NCI-H2107 (cell line): ENCODE measurements around the gene TRIM7.
"Not testable (repeated sequence)": the region's sequence is repeated elsewhere in the genome, so short reads cannot be mapped to it uniquely, and the experiment has no call there.

Experiments
- DNase-seq: peaks from one replicate; lab custom pipeline; 2025; lab: John Stamatoyannopoulos, UW

TRIM7 gene

DNA sequence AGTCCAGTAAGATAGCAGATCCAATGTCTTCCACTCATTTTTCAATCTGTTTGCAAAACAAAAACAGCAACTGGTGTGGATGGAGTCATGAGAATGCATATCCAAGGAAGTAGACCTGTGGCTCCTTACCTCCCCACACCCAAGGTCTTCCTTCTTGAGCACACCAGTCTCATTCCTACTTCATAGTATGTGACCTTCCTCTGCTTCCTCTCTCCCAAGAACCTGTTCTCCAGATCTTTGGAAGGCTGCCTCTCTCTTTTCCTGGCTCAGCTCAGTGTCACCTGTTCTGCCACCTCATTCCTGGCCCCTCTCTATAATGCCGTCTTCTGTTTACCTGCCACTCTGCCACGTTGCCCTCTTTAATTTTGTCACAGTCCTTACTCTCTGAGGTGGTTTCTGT is 7.9 kb upstream of the TRIM7 start:
- no peak for DNase-seq

DNA sequence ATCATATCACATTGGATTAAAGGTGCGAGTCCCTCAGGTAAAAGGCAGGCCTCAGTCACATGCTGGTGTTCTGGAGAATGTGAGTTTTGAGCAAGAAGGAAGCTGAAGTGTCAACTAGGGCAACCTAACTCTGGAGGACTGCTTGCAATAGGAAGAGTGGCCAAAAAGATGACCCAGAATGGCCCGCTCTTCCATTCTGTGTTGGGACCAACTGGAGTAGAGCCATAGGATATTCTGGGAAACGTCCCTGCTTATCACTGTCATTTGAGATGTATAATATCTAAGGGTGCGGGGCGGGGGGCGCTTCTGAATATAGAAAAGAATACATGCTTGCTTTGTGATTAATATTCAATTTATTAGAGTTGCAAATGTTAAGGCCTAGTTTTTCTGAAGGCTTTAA is 7.1 kb upstream of the TRIM7 start:
- no peak for DNase-seq

DNA sequence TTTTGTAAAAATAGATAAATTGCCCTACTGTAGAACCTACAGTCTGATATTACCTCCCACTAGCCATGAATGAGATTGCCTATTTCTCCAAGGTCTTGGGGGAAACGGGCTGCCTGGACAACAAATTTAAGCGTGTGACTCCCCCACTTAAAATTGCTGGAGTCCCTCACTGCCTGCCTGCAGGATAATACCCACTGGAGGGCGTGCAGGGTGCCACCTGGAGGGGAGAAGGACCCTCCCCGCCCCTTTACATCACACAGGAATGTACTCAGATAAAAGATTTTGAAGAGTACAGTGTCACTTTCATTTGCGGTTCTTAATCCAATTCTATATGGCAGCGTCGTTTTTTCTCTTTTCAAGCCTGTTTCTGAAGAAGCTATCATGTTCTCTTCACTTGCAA is 6.2 kb upstream of the TRIM7 start:
- DNase-seq: no peak

DNA sequence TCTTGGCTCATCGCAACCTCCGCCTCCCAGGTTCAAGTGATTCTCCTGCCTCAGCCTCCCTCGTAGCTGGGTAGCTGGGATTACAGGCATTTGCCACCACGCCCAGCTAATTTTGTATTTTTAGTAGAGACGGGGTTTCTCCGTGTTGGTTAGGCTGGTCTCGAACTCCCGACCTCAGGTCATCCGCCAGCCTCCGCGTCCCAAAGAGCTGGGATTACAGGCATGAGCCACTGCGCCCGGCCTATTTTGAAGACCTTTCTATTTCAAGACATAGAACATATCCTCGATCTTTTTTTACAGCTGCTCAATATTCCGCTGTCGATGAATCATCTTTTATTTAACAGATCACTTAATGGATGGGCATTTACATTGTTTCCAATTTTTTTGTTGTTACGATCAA is 5.7 kb upstream of the TRIM7 start:
- DNase-seq: not testable (repeated sequence)

DNA sequence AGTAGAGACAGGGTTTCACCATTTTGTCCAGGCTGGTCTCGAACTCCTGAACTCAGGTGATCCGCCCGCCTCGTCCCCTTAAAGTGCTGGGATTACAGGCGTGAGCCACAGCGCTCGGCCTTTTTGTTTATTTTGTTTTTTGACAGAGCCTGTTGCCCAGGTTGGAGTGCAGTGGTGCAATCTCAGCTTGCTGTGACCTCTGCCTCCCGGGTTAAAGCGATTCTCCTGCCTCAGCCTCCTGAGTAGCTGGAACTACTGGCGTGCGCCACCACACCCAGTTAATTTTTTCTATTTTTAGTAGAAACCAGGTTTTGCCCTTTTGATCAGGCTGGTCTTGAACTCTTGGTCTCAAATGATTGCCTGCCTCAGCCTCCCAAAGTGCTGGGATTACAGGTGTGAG is 5.2 kb upstream of the TRIM7 start:
- not testable (repeated sequence) for DNase-seq

DNA sequence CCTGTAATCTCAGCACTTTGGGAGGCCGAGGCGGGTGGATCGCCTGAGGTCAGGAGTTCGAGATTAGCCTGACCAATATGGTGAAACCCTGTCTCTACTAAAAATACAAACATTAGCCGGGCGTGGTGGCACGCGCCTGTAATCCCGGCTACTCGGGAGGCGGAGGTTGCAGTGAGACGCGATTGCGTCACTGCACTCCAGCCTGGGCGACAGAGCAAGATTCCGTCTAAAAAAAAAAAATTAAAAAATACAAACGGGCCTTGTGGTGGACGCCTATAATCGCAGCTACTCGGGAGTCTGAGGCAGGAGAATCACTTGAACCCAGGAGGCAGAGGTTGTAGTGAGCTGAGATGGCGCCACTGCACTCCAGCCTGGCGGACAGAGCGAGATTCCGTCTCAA is 4.0 kb upstream of the TRIM7 start:
- DNase-seq: not testable (repeated sequence)

DNA sequence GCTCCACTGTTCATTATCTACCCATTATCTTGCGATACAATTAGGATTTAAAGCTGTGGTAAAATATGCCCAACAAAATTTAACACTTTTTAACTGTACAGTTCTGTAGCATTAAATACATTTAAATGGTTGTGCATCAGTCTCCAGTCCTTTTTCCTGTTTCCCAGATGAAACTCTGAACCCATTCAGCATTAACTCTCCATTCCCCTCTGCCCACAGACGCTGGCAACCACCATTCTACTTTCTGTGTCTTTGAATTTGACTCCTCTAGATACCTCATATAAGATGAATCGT is 2.9 kb upstream of the TRIM7 start:
- DNase-seq: no peak

DNA sequence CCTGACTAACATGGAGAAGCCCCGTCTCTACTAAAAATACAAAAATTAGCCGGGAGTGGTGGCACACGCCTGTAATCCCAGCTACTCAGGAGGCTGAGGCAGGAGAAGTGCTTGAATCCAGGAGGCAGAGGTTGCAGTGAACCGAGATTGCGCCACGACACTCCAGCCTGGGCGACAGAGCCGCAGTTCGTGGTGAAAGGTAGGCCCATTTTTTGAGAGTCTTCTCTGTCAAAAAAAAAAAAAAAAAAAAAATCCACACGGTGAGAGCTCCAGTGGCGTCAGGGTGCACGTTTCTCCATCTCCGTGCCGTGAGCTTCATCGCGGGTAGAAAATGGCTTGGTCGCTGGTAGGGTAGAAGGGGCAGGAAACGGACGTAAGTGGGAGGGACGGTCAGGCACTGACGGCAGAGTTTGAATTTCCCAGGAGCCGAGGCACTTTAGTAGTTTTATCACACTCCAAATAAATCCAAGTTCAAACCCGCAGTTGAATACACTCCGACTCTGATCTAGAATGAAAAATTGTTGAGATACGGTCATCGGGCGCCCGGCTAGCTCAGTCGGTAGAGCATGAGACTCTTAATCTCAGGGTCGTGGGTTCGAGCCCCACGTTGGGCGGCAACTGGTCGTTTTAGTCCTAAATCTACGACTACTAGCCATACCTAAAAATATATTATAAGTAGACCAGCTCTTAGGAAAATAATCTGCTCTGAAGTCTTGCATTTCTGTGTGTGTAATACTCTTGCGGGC is 2.4 kb upstream of the TRIM7 start:
- DNase-seq: no peak

DNA sequence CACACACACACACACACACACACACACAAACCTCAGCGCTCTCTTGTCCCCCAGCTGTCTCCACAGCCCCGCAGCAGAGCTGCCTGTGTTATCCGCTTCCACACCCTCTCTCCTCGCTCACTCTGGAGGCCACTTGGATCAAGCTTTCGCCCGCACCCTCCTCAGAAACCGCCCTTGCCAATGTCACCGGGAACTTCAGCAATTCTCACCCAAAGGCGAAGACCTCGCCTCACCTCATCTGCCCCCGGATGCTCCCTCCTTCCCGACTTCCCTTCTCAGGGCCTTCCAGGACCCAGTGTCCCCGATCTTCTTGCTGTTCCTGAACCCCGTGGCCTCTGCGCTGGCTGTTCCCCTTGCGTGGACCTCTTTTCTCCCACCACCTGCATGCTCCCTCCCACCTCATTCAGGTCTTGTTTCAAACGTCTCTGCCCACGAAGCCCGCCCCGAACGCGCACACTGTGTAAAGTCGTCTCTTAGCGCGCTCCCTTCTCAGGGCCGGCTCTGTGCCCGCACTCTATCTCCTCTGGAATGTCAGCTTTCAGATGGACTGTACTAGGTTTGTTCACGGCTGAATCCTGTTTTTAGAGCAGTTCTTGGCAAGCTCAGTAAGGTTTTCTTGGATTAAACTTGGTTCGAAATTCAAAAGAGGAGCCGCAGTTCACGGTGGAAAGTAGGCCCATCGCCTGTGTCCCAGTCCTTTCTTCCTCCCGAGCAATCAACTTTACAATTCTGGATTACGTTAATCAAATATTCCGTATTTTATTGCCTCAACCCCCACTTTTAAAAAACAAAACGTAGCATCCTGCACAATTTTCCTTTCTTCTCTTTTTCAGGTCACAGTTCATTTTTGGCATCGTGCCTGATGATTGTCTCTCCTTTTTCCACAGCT is 1.0 kb upstream of the TRIM7 start:
- no peak for DNase-seq

DNA sequence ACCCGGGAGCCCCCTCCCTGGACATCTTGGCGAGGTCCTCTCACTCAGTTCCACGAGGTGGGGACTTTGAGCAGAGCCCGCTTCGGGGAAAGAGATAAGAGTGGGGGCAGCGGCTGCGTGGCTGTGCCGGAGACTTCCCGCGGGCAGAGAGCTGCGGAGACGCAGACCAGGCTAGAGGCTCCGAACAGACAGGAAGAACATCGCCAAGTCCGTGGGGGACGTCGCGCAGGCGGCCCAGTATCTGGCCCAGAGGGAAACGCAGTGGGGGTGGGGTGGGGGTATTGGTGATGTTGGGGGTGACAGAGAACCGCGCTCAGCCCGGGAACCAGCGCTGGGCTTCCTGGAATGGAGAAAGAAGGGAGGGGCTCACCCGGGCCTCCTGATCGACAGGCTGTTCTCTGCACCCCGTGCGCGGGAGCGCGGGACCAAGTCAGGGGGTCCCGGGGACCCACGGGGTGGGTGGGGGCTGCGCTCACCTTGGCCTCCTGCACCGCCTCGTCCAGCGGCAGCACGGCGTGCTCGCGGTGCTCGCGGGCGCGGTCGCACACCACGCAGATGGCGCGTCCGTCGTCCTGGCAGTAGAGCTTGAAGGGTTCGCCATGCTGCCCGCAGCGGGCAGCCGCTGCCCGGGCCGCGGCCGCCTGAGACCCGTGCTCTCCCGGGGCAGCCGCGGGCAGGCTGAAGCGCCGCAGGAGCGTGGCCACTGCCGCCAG is 727 bp downstream of the TRIM7 start:
- no peak for DNase-seq

DNA sequence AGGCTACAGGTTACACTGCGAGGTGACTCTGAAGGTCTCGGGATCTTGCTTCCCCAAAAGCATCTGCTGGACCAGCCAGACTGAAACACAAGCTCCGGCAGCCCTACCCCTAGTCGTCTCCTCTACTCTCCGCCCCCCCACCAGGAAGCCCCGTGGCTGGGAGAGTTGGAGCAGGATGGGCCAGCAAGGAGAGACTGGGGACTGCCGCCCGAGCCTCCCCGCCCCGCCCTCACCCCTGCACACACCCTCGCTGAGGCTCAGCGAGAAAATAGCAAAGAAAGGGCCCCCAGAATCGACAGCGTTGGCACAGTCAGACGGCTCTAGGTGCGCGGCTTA is 1.3 kb downstream of the TRIM7 start:
- no peak for DNase-seq

DNA sequence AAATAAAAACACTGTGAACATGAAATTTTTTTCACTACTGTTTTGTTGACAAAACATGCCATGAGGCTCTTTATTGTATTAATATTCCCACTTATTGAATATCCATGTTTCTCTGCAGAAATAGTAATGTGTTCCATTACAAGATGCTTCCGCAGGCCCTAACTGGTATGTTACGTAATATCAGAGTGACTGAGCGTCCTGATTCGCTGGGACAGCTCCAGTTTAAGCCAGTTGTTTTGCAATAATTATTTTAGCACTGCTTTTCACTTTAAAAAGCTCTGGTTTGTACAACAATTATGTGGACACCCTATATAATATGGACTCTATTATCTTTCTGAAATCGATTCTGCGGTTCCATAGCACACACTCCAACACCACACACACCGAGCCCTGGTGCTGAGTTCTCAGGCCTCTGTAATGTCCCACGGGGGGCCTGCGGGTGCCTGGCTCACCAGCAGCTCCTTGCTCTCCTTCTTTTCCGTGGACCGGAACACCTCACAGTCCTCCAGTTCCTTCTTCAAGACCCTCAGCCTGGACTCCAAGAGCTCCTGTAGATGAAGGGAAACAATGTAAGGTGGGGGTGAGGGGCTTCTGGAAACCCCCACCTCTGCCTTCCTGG is 1.8 kb downstream of the TRIM7 start:
- DNase-seq: no peak

DNA sequence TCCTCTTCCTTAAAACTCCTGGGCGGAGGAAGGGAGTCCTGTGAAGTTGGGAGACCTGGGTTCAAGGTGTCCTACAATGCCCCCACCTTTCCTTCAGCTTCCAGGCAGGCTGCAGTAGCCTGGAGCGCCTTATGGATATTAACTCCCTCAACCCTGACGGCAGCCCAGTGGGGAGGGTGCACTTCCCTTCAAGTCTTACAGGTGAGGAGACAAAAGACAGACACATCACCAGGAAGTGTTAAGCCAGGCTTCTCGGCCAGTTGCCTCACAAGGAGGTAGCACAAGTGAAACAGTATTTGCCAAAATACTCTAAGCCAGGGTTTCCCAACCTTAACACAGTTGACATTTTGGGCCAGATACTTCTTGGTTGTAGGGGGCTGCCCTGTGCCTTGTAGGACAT is 4.2 kb downstream of the TRIM7 start:
- no peak for DNase-seq

DNA sequence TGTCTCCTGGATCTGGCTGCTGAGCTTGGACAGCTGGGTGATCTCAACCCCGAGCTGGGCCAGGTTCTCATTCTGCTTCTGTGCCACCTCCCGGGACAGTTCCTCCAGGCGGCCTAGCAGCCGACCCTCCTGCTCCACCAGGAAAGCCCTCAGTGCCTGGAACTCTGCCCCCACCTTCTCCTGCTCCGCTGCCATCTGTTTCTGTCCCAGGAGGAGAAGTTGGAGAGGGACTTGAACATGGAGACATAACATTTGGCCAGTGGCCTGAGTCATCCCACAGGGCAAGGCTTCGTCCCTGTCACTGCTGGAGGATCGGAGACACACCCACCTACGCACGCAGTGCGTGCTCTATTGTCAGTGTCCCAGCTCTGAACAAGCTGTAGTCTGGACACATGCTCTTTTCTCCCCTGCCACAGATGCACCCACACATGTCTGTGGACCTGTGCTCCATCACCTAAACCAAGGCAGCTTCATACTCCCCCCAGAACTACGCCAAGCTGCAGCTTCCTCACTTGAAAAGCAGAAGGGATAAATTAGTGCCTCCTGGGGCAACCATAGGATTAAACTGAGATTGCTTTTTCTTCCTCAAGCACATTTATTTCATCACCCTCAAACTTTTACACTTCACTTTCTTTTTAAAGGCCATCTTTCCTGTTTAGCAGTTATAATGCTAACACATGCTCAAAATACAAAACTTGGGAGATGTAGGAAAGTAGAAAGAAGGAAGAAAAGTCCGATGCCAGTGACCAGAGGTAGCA is 4.9 kb downstream of the TRIM7 start:
- DNase-seq: no peak

DNA sequence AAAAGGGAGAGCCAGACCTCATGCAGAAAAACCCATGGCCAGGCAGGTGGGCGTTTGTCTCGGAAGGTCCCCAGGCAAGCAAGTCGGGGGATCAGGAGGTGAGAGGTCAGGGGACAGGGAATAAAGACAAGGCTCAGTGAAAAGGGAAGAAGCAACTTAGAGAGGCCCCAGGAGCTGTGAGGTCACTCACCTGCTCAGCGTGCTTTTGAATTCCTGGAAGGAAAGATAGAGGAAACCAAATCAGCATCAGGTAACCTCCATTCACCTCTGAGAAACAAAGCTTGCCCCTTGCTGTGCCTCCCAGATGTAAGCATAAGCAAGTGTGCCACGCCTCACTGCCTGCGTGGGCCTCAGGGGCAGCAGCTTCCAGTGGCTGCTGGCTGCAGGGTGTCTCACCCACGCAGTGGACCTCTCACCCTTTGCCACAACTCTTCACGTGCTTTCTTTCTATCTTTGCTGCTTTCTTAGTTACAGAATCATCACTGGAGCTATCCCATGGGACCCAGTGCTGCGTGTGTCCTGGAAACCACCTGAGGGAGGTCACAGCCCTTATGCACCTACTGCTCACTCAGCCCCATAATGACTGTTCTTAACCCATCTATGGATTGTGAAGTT is 6.0 kb downstream of the TRIM7 start:
- DNase-seq: no peak

DNA sequence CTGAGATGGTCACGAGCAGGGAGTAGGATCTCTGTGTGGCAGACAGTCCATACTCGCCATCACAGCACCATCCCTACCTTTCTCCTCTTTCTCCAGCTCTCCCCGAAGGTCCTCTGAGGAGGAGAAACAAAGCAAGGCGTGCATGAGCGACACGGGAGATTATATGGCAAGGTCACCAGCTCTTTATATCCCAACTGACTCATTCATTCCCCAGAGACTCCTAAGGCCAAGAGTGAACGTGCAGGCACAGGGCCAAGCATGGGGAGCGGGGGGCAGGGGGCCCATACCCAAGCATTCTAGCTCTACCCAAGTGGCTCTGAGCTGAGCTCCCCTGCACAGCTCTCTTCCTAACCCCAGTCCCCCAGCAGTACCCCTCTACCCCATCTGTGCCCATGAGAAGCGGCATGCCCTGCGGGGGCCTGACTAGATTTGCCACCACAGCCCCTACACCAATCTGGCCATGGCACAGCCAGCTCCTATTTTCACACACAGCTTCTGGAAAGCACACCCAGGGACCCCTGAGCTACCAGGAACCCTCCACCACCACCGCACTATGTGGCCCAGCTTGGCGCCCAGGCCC is 6.8 kb downstream of the TRIM7 start:
- DNase-seq: no peak

DNA sequence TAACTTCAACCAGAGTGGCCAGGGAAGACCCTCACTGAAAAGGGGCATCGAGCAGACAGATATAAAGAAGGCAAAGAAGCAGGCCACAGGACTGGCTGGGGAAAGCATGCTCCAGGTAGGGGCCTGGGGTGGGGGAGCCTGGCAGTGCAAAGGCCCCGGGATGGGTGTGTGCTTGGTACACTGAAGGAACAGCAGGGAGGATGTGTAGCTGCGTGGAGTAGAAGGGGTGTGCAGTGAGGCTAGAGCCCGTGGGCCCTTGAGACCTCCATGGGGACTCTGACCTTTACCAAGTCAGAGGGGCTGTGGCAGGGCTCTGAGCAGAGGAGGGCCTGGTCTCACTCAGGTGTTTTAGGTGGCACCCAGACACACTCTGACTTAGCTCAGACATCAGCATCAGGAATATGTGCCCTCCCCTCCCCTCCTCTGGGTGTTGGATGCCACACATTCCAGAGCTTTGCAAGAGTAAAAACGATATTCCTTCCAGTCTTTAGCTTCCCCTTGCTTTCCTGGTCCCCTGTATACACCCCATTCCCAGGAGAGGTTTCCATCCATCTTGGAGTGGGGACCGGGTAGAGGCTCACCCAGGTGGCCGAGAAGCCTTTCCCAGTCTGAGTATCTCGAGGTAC is 7.6 kb downstream of the TRIM7 start:
- no peak for DNase-seq

DNA sequence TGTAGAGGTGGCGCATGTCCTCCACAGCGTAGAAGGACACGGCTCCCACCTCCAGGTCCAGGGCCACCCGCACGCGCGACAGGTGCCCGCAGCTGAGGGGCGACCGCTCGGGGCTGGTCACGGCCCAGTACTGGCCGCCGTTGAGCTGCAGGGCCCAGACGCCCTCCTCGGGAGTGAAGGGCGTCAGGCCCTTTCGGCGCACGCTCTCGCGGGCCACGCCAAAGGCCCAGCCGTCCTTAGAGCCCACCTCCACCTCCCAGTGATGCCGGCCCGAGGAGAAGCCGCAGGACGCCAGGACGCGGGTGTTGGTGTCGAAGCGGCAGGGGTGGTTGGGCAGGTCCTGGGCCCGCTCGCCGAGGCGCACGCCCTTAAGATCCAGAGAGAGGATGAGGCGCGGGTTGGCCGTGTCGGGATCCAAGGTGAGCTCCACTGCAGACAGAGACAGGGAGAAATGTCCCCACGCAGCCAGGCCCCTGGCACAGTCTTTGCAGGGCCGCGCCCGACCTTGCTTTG is 9.7 kb downstream of the TRIM7 start:
- DNase-seq: no peak

DNA sequence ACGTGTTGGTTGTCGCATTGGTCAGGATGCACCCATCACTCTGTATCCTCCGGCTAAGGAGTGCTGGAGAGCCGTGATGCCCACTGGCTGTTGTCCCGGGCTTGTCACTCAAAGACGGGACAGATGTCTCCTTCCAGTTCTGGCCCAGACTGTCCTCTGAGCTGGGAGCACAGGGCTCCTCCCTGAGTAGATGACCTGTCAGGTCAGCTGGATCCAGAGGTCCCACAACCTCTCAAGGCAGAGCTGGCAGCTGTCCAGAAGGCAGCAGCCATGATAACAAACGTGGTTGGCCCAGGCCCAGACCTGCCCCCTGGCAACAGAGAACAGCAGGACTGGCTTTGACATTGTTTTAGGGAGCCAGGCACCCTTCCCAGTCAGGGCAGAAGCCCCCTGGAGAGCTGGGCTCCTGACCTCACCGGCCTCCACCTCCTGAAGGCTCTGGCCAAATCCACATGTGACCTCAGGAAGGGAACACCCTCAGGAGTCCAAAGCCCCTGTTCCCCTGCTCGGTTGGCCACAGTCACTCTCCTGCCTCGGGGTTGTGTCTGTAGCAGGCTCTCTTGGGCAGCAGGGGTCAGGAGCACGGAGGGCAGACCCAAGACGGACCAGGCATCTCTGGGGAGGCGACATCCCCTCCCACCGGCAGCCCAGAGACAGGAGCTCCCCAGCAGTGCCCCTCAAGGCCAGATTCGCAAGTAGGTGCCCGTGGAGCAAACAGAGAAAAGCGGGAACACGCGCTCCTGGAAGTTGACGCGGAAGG is 10.3 kb downstream of the TRIM7 start:
- no peak for DNase-seq

DNA sequence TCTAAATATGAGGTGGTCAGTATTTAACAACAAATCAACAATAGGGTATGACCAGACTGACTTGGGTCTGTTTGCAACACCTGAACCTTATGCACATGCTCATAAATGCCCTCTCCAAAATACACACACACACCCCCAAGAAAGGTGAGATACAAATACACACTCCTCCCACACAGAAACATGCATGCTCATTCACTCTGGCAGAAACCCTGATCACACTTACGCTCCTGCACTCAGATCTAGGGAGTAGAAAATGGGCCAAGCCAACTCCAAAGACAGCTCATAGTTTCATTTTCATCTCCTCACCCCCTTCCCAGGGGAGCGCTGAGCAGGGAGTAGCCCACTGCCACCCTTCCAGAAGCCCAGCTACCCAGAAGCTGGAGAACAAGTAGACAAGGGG is 11.3 kb downstream of the TRIM7 start:
- DNase-seq: no peak
